Suprapubic skin (tissue), 4 donors: ENCODE data around the gene GAS7. TPM values are rescaled to one million over a fixed set of nuclear protein-coding genes. Genes with fewer than 3 reads are reported as not detected.
A peak's percentile ranks its signal among the peaks of the same experiment; 100 is the strongest.

Source experiments
- DNase-seq, 2 donors: peaks; one replicate each; pipeline ENCODE4 v3.0.0-alpha.2; 2019; ENCODE audit warnings: low spot score in 2 of 2
- H3K27ac ChIP-seq: fragments of 200-600 bp; sonication (generic); one replicate; pipeline ENCODE4 v1.5.1; 2019
- H3K27me3 ChIP-seq: fragments of 200-600 bp; sonication (generic); one replicate; pipeline ENCODE4 v1.5.1; 2019
- H3K36me3 ChIP-seq: fragments of 200-600 bp; sonication (generic); one replicate; pipeline ENCODE4 v1.5.1; 2019
- H3K4me1 ChIP-seq: fragments of 200-600 bp; sonication (generic); one replicate; pipeline ENCODE4 v1.5.1; 2019
- H3K4me3 ChIP-seq: fragments of 200-600 bp; sonication (generic); one replicate; pipeline ENCODE4 v1.5.1; 2019; ENCODE audit warnings: mild to moderate bottlenecking
- H3K9me3 ChIP-seq: fragments of 200-600 bp; sonication (generic); one replicate; pipeline ENCODE4 v1.5.1; 2019
- EP300 ChIP-seq: sonication (generic); formaldehyde crosslinking; IDR thresholded peaks from one replicate; pipeline ENCODE4 v1.6.1; 2017; ENCODE audit warnings: antibody characterized with exemption
- POLR2A ChIP-seq, 2 donors: fragments of 450-650 bp; IDR thresholded peaks; one replicate each; pipeline ENCODE4 v1.6.1; 2017; ENCODE audit warnings: antibody characterized with exemption in 2 of 2, mild to moderate bottlenecking in 2 of 2, moderate library complexity in 2 of 2
- POLR2AphosphoS5 ChIP-seq, 3 donors: sonication (generic); formaldehyde crosslinking; IDR thresholded peaks; one replicate each; pipeline ENCODE4 v1.6.1; 2017; ENCODE audit warnings: antibody characterized with exemption in 3 of 3
- WGBS: methylation state at CpG from one replicate; pipeline ENCODE4 v1.1.5; 2018; 5-methylcytosine and 5-hydroxymethylcytosine counted together
- total RNA-seq, 4 donors: library from RNA; depleted of rRNA; stranded (reverse); fragments of >200 nt; gene quantifications; one replicate each; pipeline ENCODE4 v1.1.0, GENCODE V29; 2016
- TF ChIP-seq, protein P1 (sequence below), 2 donors: fragments of 200-600 bp in 1 of 2; fragments of 450-650 bp in 1 of 2; sonication (generic) in 1 of 2; IDR thresholded peaks; one replicate each; pipeline ENCODE4 v1.5.1; 2016 to 2019; ENCODE audit warnings: antibody characterized with exemption in 2 of 2, mild to moderate bottlenecking in 1 of 2, moderate library complexity in 1 of 2

The GAS7 gene
- total RNA-seq, 4 donors from 2014 or later: 45.7 to 106 (median 74.2) TPM

DNA sequence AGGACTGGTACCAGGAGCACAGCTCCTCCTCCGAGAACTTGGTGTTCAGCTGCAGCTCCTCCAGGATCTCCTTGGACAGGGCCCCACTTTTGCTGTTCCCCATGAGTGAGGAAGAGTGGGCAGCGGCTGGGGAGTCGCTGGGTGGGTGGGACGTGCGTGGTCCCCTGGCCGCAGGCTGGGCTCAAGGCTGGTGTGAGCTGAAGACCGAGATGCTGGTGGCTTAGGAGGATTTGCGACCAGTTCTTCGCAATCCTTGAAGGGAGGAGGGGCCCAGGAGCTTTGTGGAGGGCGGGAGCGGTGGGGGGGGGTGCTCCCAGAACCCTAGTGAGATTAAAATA lies 293.4 kb downstream of the GAS7 start, which contains the start of gene RCVRN:
TSS of gene RCVRN (minus strand) at position 194 of the 338 bp plus-strand sequence. CDS start at position 103, 91 bp downstream.
- H3K4me1 ChIP-seq: peaks cover under 1% of the 10 kb centered on the region
- WGBS: 95% methylated on average over 11 of the region's 11 CpGs
- H3K9me3 ChIP-seq: no peaks in the 10 kb centered on the region
- peaks cover 11% of the 10 kb centered on the region for H3K27me3 ChIP-seq
- H3K4me3 ChIP-seq: no peak within 1 kb of the TSS
- H3K36me3 ChIP-seq: no peaks in the 10 kb centered on the region
- DNase-seq: no peak
- no peak within 1 kb of the TSS for H3K27ac ChIP-seq
- TF ChIP-seq POLR2A (IDR thresholded peaks at IDR 0.05) (no peak), POLR2AphosphoS5 (IDR thresholded peaks at IDR 0.05) (no peak), EP300 (no peak)

GRCh38 chr17:9904277-9905077 lies 293.9 kb downstream of the GAS7 start:
- H3K36me3 ChIP-seq: no peaks in the 10 kb centered on the region
- WGBS: 94% methylated on average over 34 of the region's 35 CpGs
- H3K27me3 ChIP-seq: peaks cover 11% of the 10 kb centered on the region
- peaks cover 3% of the 10 kb centered on the region for H3K4me1 ChIP-seq
- DNase-seq: no peak
- H3K9me3 ChIP-seq: no peaks in the 10 kb centered on the region
- H3K27ac ChIP-seq: no peak overlapping the region
- TF ChIP-seq POLR2AphosphoS5 (IDR thresholded peaks at IDR 0.05) (no peak), EP300 (no peak), POLR2A (IDR thresholded peaks at IDR 0.05) (no peak)
- TF ChIP-seq, protein P1, sequence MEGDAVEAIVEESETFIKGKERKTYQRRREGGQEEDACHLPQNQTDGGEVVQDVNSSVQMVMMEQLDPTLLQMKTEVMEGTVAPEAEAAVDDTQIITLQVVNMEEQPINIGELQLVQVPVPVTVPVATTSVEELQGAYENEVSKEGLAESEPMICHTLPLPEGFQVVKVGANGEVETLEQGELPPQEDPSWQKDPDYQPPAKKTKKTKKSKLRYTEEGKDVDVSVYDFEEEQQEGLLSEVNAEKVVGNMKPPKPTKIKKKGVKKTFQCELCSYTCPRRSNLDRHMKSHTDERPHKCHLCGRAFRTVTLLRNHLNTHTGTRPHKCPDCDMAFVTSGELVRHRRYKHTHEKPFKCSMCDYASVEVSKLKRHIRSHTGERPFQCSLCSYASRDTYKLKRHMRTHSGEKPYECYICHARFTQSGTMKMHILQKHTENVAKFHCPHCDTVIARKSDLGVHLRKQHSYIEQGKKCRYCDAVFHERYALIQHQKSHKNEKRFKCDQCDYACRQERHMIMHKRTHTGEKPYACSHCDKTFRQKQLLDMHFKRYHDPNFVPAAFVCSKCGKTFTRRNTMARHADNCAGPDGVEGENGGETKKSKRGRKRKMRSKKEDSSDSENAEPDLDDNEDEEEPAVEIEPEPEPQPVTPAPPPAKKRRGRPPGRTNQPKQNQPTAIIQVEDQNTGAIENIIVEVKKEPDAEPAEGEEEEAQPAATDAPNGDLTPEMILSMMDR (IDR thresholded peaks at IDR 0.05): no peak
- H3K4me3 ChIP-seq: no peak overlapping the region

- WGBS: 29% methylated on average over 2 of the region's 2 CpGs
- H3K4me1 ChIP-seq: peaks cover 3% of the 10 kb centered on the region
- H3K27me3 ChIP-seq: peaks cover 10% of the 10 kb centered on the region
- TF ChIP-seq POLR2A (IDR thresholded peaks at IDR 0.05) (no peak), POLR2AphosphoS5 (IDR thresholded peaks at IDR 0.05) (no peak), EP300 (no peak)
- TF ChIP-seq, protein P1 (IDR thresholded peaks at IDR 0.05): no peak
- H3K27ac ChIP-seq: no peak overlapping the region
- H3K9me3 ChIP-seq: no peaks in the 10 kb centered on the region
- H3K36me3 ChIP-seq: no peaks in the 10 kb centered on the region
- DNase-seq: no peak
- H3K4me3 ChIP-seq: no peak overlapping the region
Measured at GRCh38 chr17:9902120-9902519, 296.3 kb downstream of the GAS7 start.

GRCh38 chr17:9900784-9901183 lies 297.6 kb downstream of the GAS7 start:
- H3K4me3 ChIP-seq: peak overlapping the region; percentile 12
- peaks cover 3% of the 10 kb centered on the region for H3K4me1 ChIP-seq
- no peaks in the 10 kb centered on the region for H3K9me3 ChIP-seq
- peak overlapping the region; percentile 49 for H3K27ac ChIP-seq
- peak in 1 of 2 donors; percentile 33 for DNase-seq
- no peaks in the 10 kb centered on the region for H3K36me3 ChIP-seq
- WGBS: 36% methylated on average over 8 of the region's 8 CpGs
- TF ChIP-seq, protein P1 (IDR thresholded peaks at IDR 0.05): no peak
- no peak for TF ChIP-seq EP300
- TF ChIP-seq POLR2A (IDR thresholded peaks at IDR 0.05): no peak
- TF ChIP-seq POLR2AphosphoS5 (IDR thresholded peaks at IDR 0.05): no peak
- no peaks in the 10 kb centered on the region for H3K27me3 ChIP-seq

GRCh38 chr17:9900044-9900594 lies 298.3 kb downstream of the GAS7 start:
- no peak for TF ChIP-seq POLR2AphosphoS5 (IDR thresholded peaks at IDR 0.05)
- TF ChIP-seq POLR2A (IDR thresholded peaks at IDR 0.05): no peak
- no peak for TF ChIP-seq EP300
- TF ChIP-seq, protein P1 (IDR thresholded peaks at IDR 0.05): no peak
- Histone ChIP-seq H3K4me3 (no peak overlapping the region), H3K36me3 (no peaks in the 10 kb centered on the region), H3K27ac (peak overlapping the region; percentile 49), H3K27me3 (peaks cover 3% of the 10 kb centered on the region), H3K4me1 (peaks cover 3% of the 10 kb centered on the region), H3K9me3 (no peaks in the 10 kb centered on the region)
- 39% methylated on average over 8 of the region's 8 CpGs for WGBS
- DNase-seq: peak in 1 of 2 donors; percentile 30
